Measurements from ENCODE around the gene IMMP2L. TPM values are rescaled to one million over a fixed set of nuclear protein-coding genes. Genes with fewer than 3 reads are reported as not detected.

Gene IMMP2L
- total and polyA plus RNA-seq, 2 of the 8 experiments (the other 6 are each of a cell fraction or from before 2014, with no cell fraction given), result 2.3 to 10.1 TPM

- TF ChIP-seq CHD7 (IDR thresholded peaks at IDR 0.05; ENCODE audit: insufficient replicate concordance, low read length) (no peak), HDAC2 (IDR thresholded peaks at IDR 0.05; ENCODE audit: borderline replicate concordance in 1 of 2, low read depth in 2 of 2, low read length in 2 of 2) (no peak), ATF3 (IDR thresholded peaks at IDR 0.05; ENCODE audit: insufficient read depth, low read depth, low read length) (no peak), RAD21 (IDR thresholded peaks at IDR 0.05 in 1 of 2, conservative IDR thresholded peaks at IDR 0.05 in 1 of 2; ENCODE audit: low read depth in 2 of 2, low read length in 2 of 2) (no peak)
Observed at GRCh38 chr7:110898516-110898915, 663.8 kb downstream of the IMMP2L start (continued).

All from H1 (cell line).